HUES64 (cell line): ENCODE results near the gene SLC35A4. TPM values are rescaled to one million over a fixed set of nuclear protein-coding genes. Genes with fewer than 3 reads are reported as not detected.
A peak's percentile ranks its signal among the peaks of the same experiment; 100 is the strongest.

Experiments used
- H3K27ac ChIP-seq: 2 replicates; pipeline ENCODE4 v1.7.0; 2013; ENCODE audit warnings: low read depth, low read length, inconsistent platforms
- H3K27me3 ChIP-seq: 2 replicates; pipeline ENCODE4 v1.6.1; 2013; ENCODE audit warnings: mild to moderate bottlenecking, low read length; ENCODE audit not compliant: insufficient read depth
- H3K36me3 ChIP-seq: 2 replicates; pipeline ENCODE4 v1.6.1; 2013; ENCODE audit warnings: mild to moderate bottlenecking, low read length; ENCODE audit not compliant: insufficient read depth
- H3K4me1 ChIP-seq: 2 replicates; pipeline ENCODE4 v1.6.1; 2013; ENCODE audit warnings: mild to moderate bottlenecking, low read length, moderate library complexity; ENCODE audit not compliant: insufficient read depth
- H3K4me3 ChIP-seq: 2 replicates; pipeline ENCODE4 v1.5.1; 2013; ENCODE audit warnings: mild to moderate bottlenecking, low read length, moderate library complexity
- H3K9ac ChIP-seq: 2 replicates; pipeline ENCODE4 v1.6.1; 2013; ENCODE audit warnings: mild to moderate bottlenecking, low read depth, low read length
- H3K9me3 ChIP-seq: 2 replicates; pipeline ENCODE4 v1.6.1; 2013; ENCODE audit warnings: low read depth, low read length; ENCODE audit not compliant: insufficient read depth
- WGBS: fragments of 150-250, 120-280 bp; methylation state at CpG from one replicate; pipeline ENCODE4 v1.1.7; 2013; ENCODE audit warnings: missing lambda C conversion rate; 5-methylcytosine and 5-hydroxymethylcytosine counted together
- polyA plus RNA-seq, 2 experiments: library from polyadenylated mRNA; stranded (reverse); fragments of 50-300 nt; gene quantifications; one replicate each; pipeline ENCODE4 v1.2.3, GENCODE V29; 2013

Gene SLC35A4
- polyA plus RNA-seq (2013, experiment 1 of 2) = 65.3 TPM
- polyA plus RNA-seq (2013, experiment 2 of 2) = 60.4 TPM

GRCh38 chr5:140564196-140565023, at the start of gene SLC35A4, which contains the start of gene APBB3:
Gene SLC35A4, plus strand, starts transcription at chr5:140564828. Its CDS starts 2,342 bp downstream, at chr5:140567170.
Gene APBB3, minus strand, starts transcription at chr5:140564598. Its CDS starts 353 bp downstream, at chr5:140564245.
- under 1% methylated on average over 74 of the region's 74 CpGs for WGBS
- peak within 1 kb of the TSS; percentile 81 for H3K27ac ChIP-seq
- H3K4me3 ChIP-seq = peak within 1 kb of the TSS; percentile 93
- H3K9ac ChIP-seq = peak within 1 kb of the TSS; percentile 79
- peaks cover 5% of the 10 kb centered on the region; the same call in 1 of the 2 replicates for H3K4me1 ChIP-seq
- no peaks in the 10 kb centered on the region for H3K27me3 ChIP-seq
- H3K36me3 ChIP-seq = peaks cover 24% of the 10 kb centered on the region
- H3K9me3 ChIP-seq = no peaks in the 10 kb centered on the region

- H3K4me3 ChIP-seq = no peak overlapping the region
- peaks cover 75% of the 10 kb centered on the region for H3K36me3 ChIP-seq
- no peak overlapping the region for H3K27ac ChIP-seq
- H3K4me1 ChIP-seq = no peaks in the 10 kb centered on the region
- H3K9ac ChIP-seq = no peak overlapping the region
- H3K27me3 ChIP-seq = no peaks in the 10 kb centered on the region
- no peaks in the 10 kb centered on the region for H3K9me3 ChIP-seq
- WGBS = 89% methylated on average over 1 of the region's 2 CpGs
Observed at GRCh38 chr5:140524003-140524402, 40.6 kb upstream of the SLC35A4 start.

GRCh38 chr5:140540227-140540626, 24.4 kb upstream of the SLC35A4 start:
- Histone ChIP-seq H3K36me3 (peaks cover 90% of the 10 kb centered on the region), H3K9ac (no peak overlapping the region), H3K4me1 (no peaks in the 10 kb centered on the region), H3K4me3 (no peak overlapping the region), H3K9me3 (no peaks in the 10 kb centered on the region), H3K27ac (no peak overlapping the region), H3K27me3 (no peaks in the 10 kb centered on the region)
- 86% methylated on average over 1 of the region's 1 CpG for WGBS

- Histone ChIP-seq H3K4me3 (no peak overlapping the region), H3K36me3 (peaks cover 64% of the 10 kb centered on the region), H3K27me3 (no peaks in the 10 kb centered on the region), H3K27ac (no peak overlapping the region), H3K9me3 (no peaks in the 10 kb centered on the region), H3K4me1 (no peaks in the 10 kb centered on the region; the same call in 1 of the 2 replicates), H3K9ac (no peak overlapping the region)
- WGBS = 94% methylated on average over 5 of the region's 5 CpGs
Observed at GRCh38 chr5:140542972-140543371, 21.7 kb upstream of the SLC35A4 start.

DNA sequence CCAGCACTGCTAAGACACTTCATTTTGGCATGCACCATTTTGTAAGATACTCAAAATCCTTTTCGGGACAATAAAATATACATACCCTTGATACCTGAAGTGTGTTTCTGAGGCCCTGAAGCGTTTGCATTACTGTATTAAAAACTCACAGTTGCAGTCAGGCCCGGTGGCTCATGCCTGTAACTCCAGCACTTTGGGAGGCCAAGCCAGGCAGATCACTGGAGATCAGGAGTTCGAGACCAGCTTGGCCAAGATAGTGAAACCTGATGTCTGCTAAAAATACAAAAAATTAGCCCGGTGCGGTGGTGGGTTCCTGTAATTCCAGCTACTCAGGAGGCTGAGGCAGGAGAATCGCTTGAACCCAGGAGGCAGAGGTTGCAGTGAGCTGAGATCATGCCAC, 19.6 kb upstream of the SLC35A4 start:
- Histone ChIP-seq H3K9ac (no peak overlapping the region), H3K27me3 (no peaks in the 10 kb centered on the region), H3K36me3 (peaks cover 55% of the 10 kb centered on the region), H3K4me1 (peaks cover 9% of the 10 kb centered on the region), H3K9me3 (no peaks in the 10 kb centered on the region), H3K4me3 (no peak overlapping the region), H3K27ac (no peak overlapping the region)
- WGBS = 95% methylated on average over 7 of the region's 7 CpGs

GRCh38 chr5:140545606-140546005, 19.0 kb upstream of the SLC35A4 start:
- no peaks in the 10 kb centered on the region for H3K27me3 ChIP-seq
- H3K27ac ChIP-seq = no peak overlapping the region
- H3K9me3 ChIP-seq = no peaks in the 10 kb centered on the region
- H3K4me1 ChIP-seq = peaks cover 9% of the 10 kb centered on the region
- H3K4me3 ChIP-seq = no peak overlapping the region
- 95% methylated on average over 10 of the region's 10 CpGs for WGBS
- peaks cover 55% of the 10 kb centered on the region for H3K36me3 ChIP-seq
- H3K9ac ChIP-seq = no peak overlapping the region

- peak overlapping the region; percentile 56 for H3K4me3 ChIP-seq
- WGBS = 69% methylated on average over 13 of the region's 13 CpGs
- H3K9ac ChIP-seq = 0 out of 2 replicates have a peak overlapping the region, but pooled peaks have one; percentile 3
- H3K27me3 ChIP-seq = no peaks in the 10 kb centered on the region
- no peaks in the 10 kb centered on the region for H3K9me3 ChIP-seq
- H3K36me3 ChIP-seq = peaks cover 55% of the 10 kb centered on the region
- peaks cover 9% of the 10 kb centered on the region for H3K4me1 ChIP-seq
- H3K27ac ChIP-seq = peak overlapping the region; percentile 88; the same call in 1 of the 2 replicates
Observed at GRCh38 chr5:140546851-140547507, 17.6 kb upstream of the SLC35A4 start.

DNA sequence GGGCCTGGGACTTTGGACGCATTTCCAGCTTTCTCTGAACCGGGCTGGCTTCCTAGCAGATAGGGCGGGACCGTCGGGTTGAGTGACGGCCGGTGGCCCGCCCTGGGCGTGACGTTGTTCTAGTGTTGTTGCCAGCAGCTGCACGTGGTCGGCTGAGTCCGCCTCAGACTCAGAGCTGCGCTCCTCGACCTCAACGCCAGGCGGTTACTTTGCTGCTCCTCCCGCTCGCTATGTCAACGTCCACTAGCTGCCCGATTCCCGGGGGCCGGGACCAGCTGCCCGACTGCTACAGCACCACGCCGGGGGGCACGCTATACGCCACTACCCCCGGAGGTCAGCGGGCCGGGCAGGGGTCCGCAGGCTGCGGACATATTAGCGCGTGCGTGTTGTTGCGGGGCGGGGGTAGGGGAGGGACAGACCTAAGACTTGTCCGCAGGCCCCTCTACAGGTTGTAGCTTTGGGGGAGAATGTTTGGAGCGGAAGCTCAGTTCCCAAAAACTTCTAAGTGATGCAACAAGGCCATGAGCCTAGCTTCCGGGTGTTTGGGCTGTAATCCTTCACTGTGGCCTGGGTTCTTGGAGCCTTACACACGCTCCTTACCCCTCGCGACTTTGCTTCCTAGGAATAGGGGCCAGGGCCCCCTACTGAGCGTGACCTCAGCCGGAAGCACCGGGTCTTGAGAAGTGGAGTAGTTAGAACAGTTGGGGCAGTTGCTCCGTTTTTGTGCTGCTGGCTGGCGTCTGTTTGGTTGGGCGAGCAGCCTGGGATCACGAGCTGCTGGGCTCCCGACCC, 16.9 kb upstream of the SLC35A4 start, which contains the start of gene EIF4EBP3:
TSS of gene EIF4EBP3 (plus strand) at position 155 of the 792 bp plus-strand sequence. CDS start at position 231, 76 bp downstream.
- Histone ChIP-seq H3K4me3 (peak within 1 kb of the TSS; percentile 56), H3K27ac (peak within 1 kb of the TSS; percentile 88), H3K9ac (peak within 1 kb of the TSS; percentile 72), H3K36me3 (peaks cover 56% of the 10 kb centered on the region), H3K27me3 (no peaks in the 10 kb centered on the region), H3K9me3 (no peaks in the 10 kb centered on the region), H3K4me1 (peaks cover 9% of the 10 kb centered on the region)
- 2% methylated on average over 52 of the region's 52 CpGs for WGBS

DNA sequence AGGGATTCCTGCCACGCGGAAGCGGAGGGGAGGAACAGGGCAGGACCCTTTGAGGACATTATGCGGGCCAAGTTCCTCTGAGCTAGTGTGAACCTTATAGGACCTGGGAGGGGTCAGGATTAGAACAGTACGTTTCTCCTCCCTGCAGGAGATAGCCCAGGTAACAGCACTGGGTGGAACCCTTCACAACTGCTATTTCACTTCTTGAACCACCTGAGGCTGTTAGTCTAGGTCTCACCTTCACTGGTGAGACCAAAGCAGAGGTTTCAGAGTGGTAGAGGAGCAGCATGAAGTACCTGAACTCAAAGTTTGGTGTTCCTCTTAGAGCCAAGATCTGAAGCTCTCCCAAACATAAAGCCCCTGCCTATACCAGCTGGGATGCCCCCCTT, 16.3 kb upstream of the SLC35A4 start:
- Histone ChIP-seq H3K9ac (peak overlapping the region; percentile 72), H3K36me3 (peaks cover 58% of the 10 kb centered on the region), H3K9me3 (no peaks in the 10 kb centered on the region), H3K4me3 (peak overlapping the region; percentile 56), H3K4me1 (peaks cover 9% of the 10 kb centered on the region), H3K27me3 (no peaks in the 10 kb centered on the region), H3K27ac (peak overlapping the region; percentile 88)
- WGBS = 13% methylated on average over 5 of the region's 5 CpGs

- H3K36me3 ChIP-seq = peaks cover 60% of the 10 kb centered on the region
- H3K27ac ChIP-seq = peak overlapping the region; percentile 88; the same call in 1 of the 2 replicates
- H3K9ac ChIP-seq = peak overlapping the region; percentile 72; the same call in 1 of the 2 replicates
- peaks cover 9% of the 10 kb centered on the region for H3K4me1 ChIP-seq
- H3K4me3 ChIP-seq = peak overlapping the region; percentile 56; the same call in 1 of the 2 replicates
- H3K9me3 ChIP-seq = no peaks in the 10 kb centered on the region
- 91% methylated on average over 7 of the region's 7 CpGs for WGBS
- H3K27me3 ChIP-seq = no peaks in the 10 kb centered on the region
Observed at GRCh38 chr5:140548791-140549190, 15.8 kb upstream of the SLC35A4 start.
